Right lobe of liver (tissue), 4 donors: ENCODE results near the gene BSCL2.
"Not testable (repeated sequence)": the region's sequence is repeated elsewhere in the genome, so short reads cannot be mapped to it uniquely, and the experiment has no call there.

Experiments used
- CTCF ChIP-seq, 4 donors: fragments of 200-600 bp in 3 of 4; fragments of 450-650 bp in 1 of 4; IDR thresholded peaks; one replicate each; pipeline versions ENCODE4 v1.5.1 to v1.8.0; 2016 to 2022; ENCODE audit warnings: antibody characterized with exemption in 4 of 4, mild to moderate bottlenecking in 2 of 4
- POLR2A ChIP-seq: fragments of 450-650 bp; IDR thresholded peaks from one replicate; pipeline ENCODE4 v1.6.1; 2017; ENCODE audit warnings: antibody characterized with exemption, mild to moderate bottlenecking
- donor health status: DM: no; HTN: no; CAD: no.
- donor health status: DM: no; HTN: no; CAD: no.
- donor health status: DM: no; HTN: yes; CAD: no.

- not testable (repeated sequence) for TF ChIP-seq CTCF (IDR thresholded peaks at IDR 0.05); POLR2A
These were observed 3.3 kb downstream of the BSCL2 start for GRCh38 chr11:62703921-62704320.
